HUES6 (cell line): ENCODE measurements around the gene ZBTB4.

Experiments used
- H3K27ac ChIP-seq: 2 replicates; pipeline ENCODE4 v1.7.0; 2013; ENCODE audit warnings: low read depth, mild to moderate bottlenecking, low read length, inconsistent platforms
- H3K27me3 ChIP-seq: 2 replicates; pipeline ENCODE4 v1.6.1; 2013; ENCODE audit warnings: low read length; ENCODE audit not compliant: control insufficient read depth, insufficient read depth
- H3K36me3 ChIP-seq: 2 replicates; pipeline ENCODE4 v1.6.1; 2013; ENCODE audit warnings: low read length; ENCODE audit not compliant: control insufficient read depth, insufficient read depth
- H3K4me1 ChIP-seq: 2 replicates; pipeline ENCODE4 v1.6.1; 2013; ENCODE audit warnings: low read length; ENCODE audit not compliant: control insufficient read depth, insufficient read depth
- H3K4me3 ChIP-seq: 2 replicates; pipeline ENCODE4 v1.5.1; 2013; ENCODE audit warnings: low read depth, low read length
- H3K9ac ChIP-seq: one replicate; pipeline ENCODE4 v1.6.1; 2013; ENCODE audit warnings: mild to moderate bottlenecking, low read length
- H3K9me3 ChIP-seq: 2 replicates; pipeline ENCODE4 v1.6.1; 2013; ENCODE audit warnings: low read depth, low read length; ENCODE audit not compliant: control insufficient read depth, insufficient read depth

Gene ZBTB4

GRCh38 chr17:7459961-7460545 lies 19.4 kb downstream of the ZBTB4 start:
- H3K27me3 ChIP-seq, result no peaks in the 10 kb centered on the region
- H3K27ac ChIP-seq, result no peak overlapping the region
- peaks cover 9% of the 10 kb centered on the region for H3K4me1 ChIP-seq
- no peak overlapping the region for H3K4me3 ChIP-seq
- H3K9me3 ChIP-seq, result no peaks in the 10 kb centered on the region
- peaks cover 15% of the 10 kb centered on the region for H3K36me3 ChIP-seq
- H3K9ac ChIP-seq, result no peak overlapping the region

DNA sequence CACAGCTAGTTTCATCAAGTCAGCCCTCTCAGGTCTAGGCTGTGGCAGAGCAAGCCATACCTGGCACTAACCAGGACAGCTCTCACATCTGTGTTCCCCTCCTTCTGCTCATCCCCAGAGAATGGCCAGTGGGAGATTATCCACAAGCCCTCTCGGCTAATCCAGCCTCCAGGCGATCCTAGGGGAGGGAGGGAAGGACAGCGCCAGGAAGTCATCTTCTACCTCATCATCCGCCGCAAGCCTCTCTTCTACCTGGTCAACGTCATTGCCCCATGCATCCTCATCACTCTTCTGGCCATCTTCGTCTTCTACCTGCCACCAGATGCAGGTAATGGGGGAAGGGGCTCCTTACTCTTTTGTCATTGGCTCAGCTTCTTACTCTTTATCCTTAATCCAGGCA lies 31.0 kb downstream of the ZBTB4 start:
- Histone ChIP-seq H3K9ac (no peak overlapping the region), H3K27me3 (peaks cover 17% of the 10 kb centered on the region), H3K27ac (no peak overlapping the region), H3K36me3 (no peaks in the 10 kb centered on the region), H3K9me3 (no peaks in the 10 kb centered on the region), H3K4me3 (no peak overlapping the region), H3K4me1 (peaks cover 15% of the 10 kb centered on the region)

DNA sequence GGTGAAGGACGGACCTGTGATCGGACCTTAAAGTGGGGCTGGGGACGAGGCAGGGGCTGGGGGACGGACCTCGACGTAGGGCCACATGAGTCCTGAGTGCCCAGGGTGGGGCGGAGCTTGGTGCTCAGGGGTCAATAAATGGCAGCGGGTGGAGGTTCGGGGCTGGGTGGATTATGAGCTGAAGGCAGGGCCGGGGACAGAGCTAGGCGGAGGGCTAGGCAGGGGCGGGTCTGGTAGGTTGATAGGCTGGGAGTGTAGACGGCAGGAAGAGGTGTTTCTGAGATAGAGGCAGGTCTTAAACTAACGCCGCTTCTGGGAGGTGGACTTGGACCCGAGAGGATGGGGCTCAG lies 33.8 kb downstream of the ZBTB4 start:
- Histone ChIP-seq H3K9ac (peak overlapping the region; percentile 27), H3K27ac (0 out of 2 replicates have a peak overlapping the region, but pooled peaks have one; percentile 28), H3K27me3 (peaks cover 31% of the 10 kb centered on the region), H3K4me3 (peak overlapping the region; percentile 75), H3K4me1 (peaks cover 27% of the 10 kb centered on the region), H3K36me3 (no peaks in the 10 kb centered on the region), H3K9me3 (no peaks in the 10 kb centered on the region)

DNA sequence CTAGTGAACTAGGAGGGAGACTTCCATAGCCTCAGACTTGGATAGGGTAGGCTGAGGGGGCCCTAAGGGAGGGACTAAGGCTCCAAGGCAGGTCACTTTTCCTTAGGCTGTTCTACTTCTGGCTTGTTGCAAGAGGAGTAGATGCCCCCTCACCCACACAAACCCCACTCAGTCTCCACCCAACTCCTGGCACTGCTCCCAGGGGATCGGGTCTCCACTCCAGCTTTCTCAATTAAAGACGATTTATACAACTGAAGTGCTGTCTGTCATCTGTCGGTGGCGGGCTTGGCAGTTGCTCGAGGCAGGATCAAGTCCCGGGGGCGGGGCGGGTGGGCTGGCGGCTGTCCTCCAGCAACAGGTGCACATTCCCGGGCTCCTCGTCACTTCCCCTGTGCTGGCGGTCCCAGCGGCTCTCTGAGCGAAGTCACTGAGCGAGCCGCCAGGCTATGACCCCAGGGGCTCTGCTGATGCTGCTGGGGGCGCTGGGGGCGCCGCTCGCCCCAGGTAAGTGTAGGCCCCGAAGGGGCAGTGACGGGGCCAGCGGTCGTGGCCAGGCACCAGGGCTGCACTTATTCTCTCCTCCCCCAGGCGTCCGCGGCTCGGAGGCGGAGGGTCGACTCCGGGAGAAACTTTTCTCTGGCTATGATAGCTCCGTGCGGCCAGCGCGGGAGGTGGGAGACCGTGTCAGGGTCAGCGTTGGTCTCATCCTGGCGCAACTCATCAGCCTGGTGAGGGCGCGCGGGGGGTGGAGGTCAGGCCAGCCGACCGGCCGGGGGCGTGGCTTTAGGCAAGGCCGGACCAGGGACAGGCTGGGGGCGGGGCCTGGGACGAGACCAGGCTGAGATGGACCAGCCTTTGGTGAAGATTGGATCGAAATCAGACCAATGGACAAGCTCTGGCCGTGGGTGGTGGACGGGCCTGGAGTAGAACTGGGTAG lies 34.5 kb downstream of the ZBTB4 start, which contains the start of gene CHRNB1:
TSS of gene CHRNB1 (plus strand) at position 380 of the 937 bp plus-strand sequence. CDS start at position 447, 67 bp downstream.
- H3K9ac ChIP-seq, result peak within 1 kb of the TSS; percentile 27
- H3K36me3 ChIP-seq, result no peaks in the 10 kb centered on the region
- peaks cover 31% of the 10 kb centered on the region for H3K27me3 ChIP-seq
- peaks cover 27% of the 10 kb centered on the region for H3K4me1 ChIP-seq
- H3K4me3 ChIP-seq, result peak within 1 kb of the TSS; percentile 75
- H3K9me3 ChIP-seq, result no peaks in the 10 kb centered on the region
- H3K27ac ChIP-seq, result 0 out of 2 replicates have a peak within 1 kb of the TSS, but pooled peaks have one; percentile 28

- no peak overlapping the region for H3K27ac ChIP-seq
- H3K4me3 ChIP-seq, result no peak overlapping the region
- no peaks in the 10 kb centered on the region for H3K9me3 ChIP-seq
- no peak overlapping the region for H3K9ac ChIP-seq
- H3K4me1 ChIP-seq, result peaks cover 30% of the 10 kb centered on the region
- no peaks in the 10 kb centered on the region for H3K36me3 ChIP-seq
- peaks cover 42% of the 10 kb centered on the region for H3K27me3 ChIP-seq
These were observed 35.6 kb downstream of the ZBTB4 start for GRCh38 chr17:7443499-7444485.

DNA sequence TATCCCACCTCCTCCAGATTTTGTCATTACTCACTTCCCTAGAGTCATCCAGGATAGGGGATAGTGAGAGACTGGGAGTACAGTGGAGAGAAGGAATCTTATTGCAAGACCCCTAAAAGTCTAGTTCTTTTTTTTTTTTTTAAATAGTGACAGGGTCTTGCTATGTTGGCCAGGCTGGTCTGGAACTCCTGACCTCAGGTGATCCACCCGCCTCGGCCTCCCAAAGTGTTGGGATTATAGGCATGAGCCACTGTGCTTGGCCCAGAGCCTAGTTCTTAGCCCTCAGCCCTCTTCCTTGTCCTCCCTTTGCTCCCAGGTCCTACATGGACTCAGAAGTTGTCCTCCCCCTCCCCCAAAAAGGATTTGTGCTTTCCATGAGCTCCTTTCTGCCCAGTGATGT lies 37.3 kb downstream of the ZBTB4 start:
- peaks cover 40% of the 10 kb centered on the region for H3K4me1 ChIP-seq
- no peaks in the 10 kb centered on the region for H3K36me3 ChIP-seq
- H3K4me3 ChIP-seq, result no peak overlapping the region
- no peak overlapping the region for H3K9ac ChIP-seq
- H3K27me3 ChIP-seq, result peaks cover 52% of the 10 kb centered on the region
- no peaks in the 10 kb centered on the region for H3K9me3 ChIP-seq
- no peak overlapping the region for H3K27ac ChIP-seq

DNA sequence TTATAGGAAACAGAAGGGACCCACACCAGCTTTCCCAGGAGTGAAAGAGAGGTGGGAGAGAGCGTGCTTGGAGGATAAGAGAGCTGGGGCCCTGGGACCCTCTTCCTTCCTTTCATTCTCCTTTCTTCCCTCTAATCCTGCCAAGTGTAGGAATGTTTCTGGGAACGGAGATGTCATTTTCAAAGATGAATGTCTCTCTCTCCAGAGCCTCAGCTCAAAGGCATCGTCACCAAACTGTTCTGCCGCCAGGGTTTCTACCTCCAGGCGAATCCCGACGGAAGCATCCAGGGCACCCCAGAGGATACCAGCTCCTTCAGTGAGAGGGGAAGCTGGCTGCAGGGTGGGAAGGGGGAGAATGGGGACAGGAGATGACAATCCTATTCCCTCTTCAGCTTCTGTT lies 38.2 kb downstream of the ZBTB4 start:
- Histone ChIP-seq H3K9ac (no peak overlapping the region), H3K9me3 (no peaks in the 10 kb centered on the region), H3K27ac (no peak overlapping the region), H3K4me3 (peak overlapping the region; percentile 95), H3K27me3 (peaks cover 47% of the 10 kb centered on the region), H3K36me3 (no peaks in the 10 kb centered on the region), H3K4me1 (peaks cover 36% of the 10 kb centered on the region)

DNA sequence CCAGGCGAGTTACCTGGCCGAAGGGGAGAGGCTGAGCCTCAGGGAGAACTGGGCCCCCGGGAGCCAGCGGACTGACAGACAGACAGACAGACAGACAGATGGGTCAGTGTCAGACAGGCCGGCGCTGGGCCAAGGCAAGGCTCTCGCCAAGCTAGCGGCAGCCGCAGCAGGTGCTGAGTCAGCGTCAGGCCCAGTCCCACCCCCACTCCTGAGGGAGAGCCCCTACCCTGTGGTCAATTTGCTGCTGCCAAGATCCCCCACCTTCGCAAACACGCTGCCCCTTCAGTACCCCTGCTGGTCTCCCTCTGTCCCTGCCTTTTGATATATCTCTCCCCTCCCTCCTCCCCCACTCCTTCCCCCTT lies 38.6 kb downstream of the ZBTB4 start:
- Histone ChIP-seq H3K9ac (peak overlapping the region; percentile 93), H3K27ac (peak overlapping the region; percentile 90), H3K27me3 (peaks cover 47% of the 10 kb centered on the region)

DNA sequence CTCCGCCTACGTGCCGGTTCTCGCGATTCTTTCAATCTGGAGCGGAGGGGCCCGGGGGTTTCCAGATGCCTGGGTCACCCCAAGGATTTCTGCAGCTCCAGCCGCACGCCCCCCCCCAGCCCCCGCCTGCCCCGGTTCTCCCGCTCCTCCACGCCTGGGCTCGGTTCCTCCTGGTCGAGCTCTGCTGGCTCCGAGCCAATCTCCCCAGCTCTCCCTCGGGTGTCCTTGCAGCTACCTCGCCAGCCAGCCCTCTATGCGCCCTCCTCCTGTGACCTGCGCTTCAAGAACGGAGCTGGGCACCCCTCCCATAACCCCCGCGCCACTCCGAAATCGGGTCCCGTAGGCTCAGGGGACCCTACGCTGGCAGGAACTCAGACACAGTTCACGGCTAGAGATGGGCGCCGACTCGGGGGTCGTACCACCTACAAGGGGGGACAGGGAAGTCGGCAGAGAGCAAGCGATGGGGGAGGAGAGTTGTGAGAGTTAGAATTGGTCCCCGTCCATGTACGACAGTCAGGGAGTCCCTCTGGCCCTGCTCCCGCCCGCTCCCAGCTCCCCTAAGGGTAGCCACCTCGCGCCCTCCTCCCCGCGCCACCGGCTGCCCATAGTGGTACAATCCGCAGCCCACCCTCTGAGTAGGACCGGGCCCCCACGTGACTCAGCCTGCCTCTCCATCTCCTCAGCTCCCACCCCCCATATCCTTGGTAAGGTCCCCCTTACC lies 39.2 kb downstream of the ZBTB4 start:
- Histone ChIP-seq H3K9me3 (no peaks in the 10 kb centered on the region), H3K27me3 (peaks cover 47% of the 10 kb centered on the region), H3K4me1 (peaks cover 31% of the 10 kb centered on the region), H3K36me3 (no peaks in the 10 kb centered on the region), H3K9ac (peak overlapping the region; percentile 93), H3K27ac (peak overlapping the region; percentile 90), H3K4me3 (peak overlapping the region; percentile 95)

More for the DNA sequence above, 38.6 kb downstream of the ZBTB4 start:
- H3K4me3 ChIP-seq, result peak overlapping the region; percentile 95
- no peaks in the 10 kb centered on the region for H3K36me3 ChIP-seq
- no peaks in the 10 kb centered on the region for H3K9me3 ChIP-seq
- H3K4me1 ChIP-seq, result peaks cover 31% of the 10 kb centered on the region

DNA sequence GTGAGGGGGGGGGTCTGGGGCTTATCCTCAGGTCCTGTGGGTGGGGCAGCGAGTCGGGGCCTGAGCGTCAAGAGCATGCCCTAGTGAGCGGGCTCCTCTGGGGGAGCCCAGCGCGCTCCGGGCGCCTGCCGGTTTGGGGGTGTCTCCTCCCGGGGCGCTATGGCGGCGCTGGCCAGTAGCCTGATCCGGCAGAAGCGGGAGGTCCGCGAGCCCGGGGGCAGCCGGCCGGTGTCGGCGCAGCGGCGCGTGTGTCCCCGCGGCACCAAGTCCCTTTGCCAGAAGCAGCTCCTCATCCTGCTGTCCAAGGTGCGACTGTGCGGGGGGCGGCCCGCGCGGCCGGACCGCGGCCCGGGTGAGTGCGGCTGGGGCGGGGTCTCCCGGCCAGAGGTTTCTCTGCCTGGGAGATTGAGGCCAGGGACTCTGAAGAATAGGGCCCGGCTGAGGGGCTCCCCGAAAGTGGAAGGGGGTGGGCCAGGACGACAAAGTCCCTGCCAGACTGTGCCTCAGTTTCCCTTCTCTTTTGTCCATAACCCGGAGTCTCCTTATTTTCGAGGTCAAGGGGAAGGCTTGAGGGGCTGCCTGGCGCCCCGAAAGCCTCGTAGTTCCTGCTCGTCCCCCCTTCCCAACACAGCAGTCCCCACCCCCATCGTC lies 39.8 kb downstream of the ZBTB4 start, which contains the start of gene FGF11:
TSS of gene FGF11 (plus strand) at position 51 of the 651 bp plus-strand sequence. CDS start at position 160, 109 bp downstream.
- Histone ChIP-seq H3K4me1 (peaks cover 30% of the 10 kb centered on the region), H3K9me3 (no peaks in the 10 kb centered on the region), H3K4me3 (peak within 1 kb of the TSS; percentile 95), H3K36me3 (no peaks in the 10 kb centered on the region), H3K9ac (peak within 1 kb of the TSS; percentile 93), H3K27me3 (peaks cover 45% of the 10 kb centered on the region), H3K27ac (peak within 1 kb of the TSS; percentile 90)
